Left colon (tissue), 2 donors: ENCODE measurements around the gene ANO3. TPM values are rescaled to one million over a fixed set of nuclear protein-coding genes. Genes with fewer than 3 reads are reported as not detected.

ENCODE experiments used
- ATAC-seq: fragments of 200-7000 bp; cut with Tn5 transposase; one replicate; pipeline ENCODE4 v1.9.1; 2020; ENCODE audit warnings: mild to moderate bottlenecking, moderate library complexity
- DNase-seq, 2 donors: peaks; one replicate each; pipeline ENCODE4 v3.0.0-alpha.2; 2020
- intact Hi-C, 2 donors: fragments of 100-400 bp; cut with DNase I in 1 of 2; cut with micrococcal nuclease in 1 of 2; formaldehyde crosslinking; loops; one replicate each; pipeline versions ENCODE4 v1.11.2 to v1.14.0; 2022; cut with DNase I, micrococcal nuclease
- total RNA-seq, 2 donors: library from RNA; stranded (reverse); fragmentation: NEBNext Ultra II Directional; extraction: Animal tissue kit (Norgen Biotek cat#: 25700); gene quantifications; one replicate each; pipeline ENCODE4 v1.2.1, GENCODE V29; 2021
- donor health status: DM: no; HTN: no; CAD: no.
- donor health status: DM: yes; HTN: yes; CAD: no.

Gene ANO3
- total RNA-seq, 2 donors from 2014 or later = 0.09 to 0.36 TPM

GRCh38 chr11:26348776-26349175 lies 16.8 kb downstream of the ANO3 start:
- ATAC-seq (no peak), DNase-seq (no peak)
- intact Hi-C loops = no loop called here

- intact Hi-C loops = no loop called here
- DNase-seq (no peak), ATAC-seq (no peak)
These were observed 18.1 kb downstream of the ANO3 start for GRCh38 chr11:26350002-26350401.

- ATAC-seq = no peak
- intact Hi-C loops = no loop called here
- DNase-seq = no peak
These were observed 21.1 kb downstream of the ANO3 start for GRCh38 chr11:26353010-26353409.

- intact Hi-C loops = no loop called here
- no peak for ATAC-seq
These were observed 27.1 kb downstream of the ANO3 start for GRCh38 chr11:26359055-26359454.

GRCh38 chr11:26365284-26365683 lies 33.4 kb downstream of the ANO3 start:
- DNase-seq = no peak
- ATAC-seq = no peak
- intact Hi-C loops = no loop called here

More at GRCh38 chr11:26359055-26359454, 27.1 kb downstream of the ANO3 start:
- no peak for DNase-seq

- intact Hi-C loops = no loop called here
- no peak for DNase-seq
- no peak for ATAC-seq
These were observed 45.7 kb downstream of the ANO3 start for GRCh38 chr11:26377619-26378018.

- intact Hi-C loops = no loop called here
- ATAC-seq = no peak
- no peak for DNase-seq
These were observed 67.4 kb downstream of the ANO3 start for GRCh38 chr11:26399336-26399735.

GRCh38 chr11:26410706-26411366 lies 78.9 kb downstream of the ANO3 start:
- intact Hi-C loops = no loop called here
- no peak for ATAC-seq
- DNase-seq = no peak

- no peak for DNase-seq
- intact Hi-C loops = no loop called here
- ATAC-seq = no peak
These were observed 81.0 kb downstream of the ANO3 start for GRCh38 chr11:26412955-26413354.

GRCh38 chr11:26418386-26418912 lies 86.5 kb downstream of the ANO3 start:
- intact Hi-C loops = no loop called here
- no peak for DNase-seq
- ATAC-seq = no peak

GRCh38 chr11:26420331-26420730 lies 88.4 kb downstream of the ANO3 start:
- ATAC-seq = no peak
- intact Hi-C loops = no loop called here
- DNase-seq = no peak

- intact Hi-C loops = no loop called here
- ATAC-seq = no peak
- DNase-seq = no peak
These were observed 92.3 kb downstream of the ANO3 start for GRCh38 chr11:26424255-26424654.

GRCh38 chr11:26439854-26440253 lies 107.9 kb downstream of the ANO3 start:
- DNase-seq (no peak), ATAC-seq (no peak)
- intact Hi-C loops = no loop called here

- intact Hi-C loops = no loop called here
- DNase-seq = no peak
- no peak for ATAC-seq
These were observed 110.2 kb downstream of the ANO3 start for GRCh38 chr11:26442131-26442530.

GRCh38 chr11:26443617-26444016 lies 111.7 kb downstream of the ANO3 start:
- ATAC-seq = no peak
- intact Hi-C loops = no loop called here
- no peak for DNase-seq

- intact Hi-C loops = no loop called here
- DNase-seq (no peak), ATAC-seq (no peak)
These were observed 125.7 kb downstream of the ANO3 start for GRCh38 chr11:26457636-26458035.

GRCh38 chr11:26465274-26465673 lies 133.3 kb downstream of the ANO3 start:
- ATAC-seq = no peak
- intact Hi-C loops = no loop called here
- no peak for DNase-seq

GRCh38 chr11:26467506-26467905 lies 135.6 kb downstream of the ANO3 start:
- DNase-seq (no peak), ATAC-seq (no peak)
- intact Hi-C loops = no loop called here

- DNase-seq (no peak), ATAC-seq (no peak)
- intact Hi-C loops = no loop called here
These were observed 139.1 kb downstream of the ANO3 start for GRCh38 chr11:26470992-26471391.

- intact Hi-C loops = no loop called here
- ATAC-seq (no peak), DNase-seq (no peak)
These were observed 141.6 kb downstream of the ANO3 start for GRCh38 chr11:26473216-26474194.
